Upper lobe of left lung (tissue), 6 donors: ENCODE results near the gene COBLL1. TPM values are rescaled to one million over a fixed set of nuclear protein-coding genes. Genes with fewer than 3 reads are reported as not detected.
A peak's percentile ranks its signal among the peaks of the same experiment; 100 is the strongest.

Experiments
- ATAC-seq, 2 donors: fragments of 200-7000 bp; cut with Tn5 transposase; one replicate each; pipeline ENCODE4 v1.9.1; 2022; ENCODE audit warnings: mild to moderate bottlenecking in 2 of 2, moderate library complexity in 2 of 2; ENCODE audit not compliant: low FRiP score in 2 of 2
- DNase-seq, 2 donors: peaks; one replicate each; pipeline ENCODE4 v3.0.0-alpha.2; 2019 to 2020
- H3K27ac ChIP-seq, 4 donors: fragments of 200-600 bp; sonication (generic); one replicate each; pipeline ENCODE4 v1.5.1; 2016 to 2019
- H3K27me3 ChIP-seq, 4 donors: fragments of 200-600 bp; sonication (generic); one replicate each; pipeline ENCODE4 v1.5.1; 2017 to 2019
- H3K36me3 ChIP-seq, 4 donors: fragments of 200-600 bp; sonication (generic); one replicate each; pipeline ENCODE4 v1.5.1; 2016 to 2019
- H3K4me1 ChIP-seq, 4 donors: fragments of 200-600 bp; sonication (generic); one replicate each; pipeline ENCODE4 v1.5.1; 2018 to 2019
- H3K4me3 ChIP-seq, 4 donors: fragments of 200-600 bp; sonication (generic); one replicate each; pipeline ENCODE4 v1.5.1; 2017 to 2019; ENCODE audit warnings: mild to moderate bottlenecking in 2 of 4, moderate library complexity in 1 of 4
- H3K9me3 ChIP-seq, 4 donors: fragments of 200-600 bp; sonication (generic); one replicate each; pipeline ENCODE4 v1.5.1; 2018 to 2019
- EP300 ChIP-seq, 4 donors: sonication (generic); formaldehyde crosslinking; IDR thresholded peaks; one replicate each; pipeline ENCODE4 v1.5.1; 2017; ENCODE audit warnings: antibody characterized with exemption in 4 of 4, control low read depth in 2 of 4
- POLR2A ChIP-seq, 4 donors: fragments of 450-650 bp; IDR thresholded peaks; one replicate each; pipeline ENCODE4 v1.5.1; 2016 to 2017; ENCODE audit warnings: antibody characterized with exemption in 4 of 4, mild to moderate bottlenecking in 2 of 4
- POLR2AphosphoS5 ChIP-seq, 2 donors: sonication (generic); formaldehyde crosslinking; IDR thresholded peaks; one replicate each; pipeline ENCODE4 v1.5.1; 2017; ENCODE audit warnings: antibody characterized with exemption in 2 of 2
- WGBS, 2 donors: methylation state at CpG; one replicate each; pipeline ENCODE4 v1.1.5; 2017 to 2018; 5-methylcytosine and 5-hydroxymethylcytosine counted together
- total RNA-seq, 6 donors: library from RNA; depleted of rRNA in 4 of 6; stranded (reverse); fragments of >200 nt in 4 of 6; gene quantifications; one replicate each; pipeline versions ENCODE4 v1.1.0 to v1.2.1, GENCODE V29; 2016 to 2021
- TF ChIP-seq, protein P1 (sequence below), 6 experiments: fragments of 450-650 bp in 4 of 6; fragments of 200-600 bp in 2 of 6; sonication (generic) in 2 of 6; IDR thresholded peaks; one replicate each; pipeline ENCODE4 v1.5.1; 2016 to 2019; ENCODE audit warnings: antibody characterized with exemption in 6 of 6
- donor health status: DM: no; HTN: no; CAD: no; lungs with moderate emphysema.
- donor health status: DM: no; HTN: yes; CAD: no; lungs with severe emphysema.

The COBLL1 gene
- total RNA-seq, 6 donors from 2014 or later, result 64.3 to 128 (median 90.1) TPM

- no peak for ATAC-seq
- 93 to 95% methylated on average over 5 of the region's 5 CpGs for WGBS, 2 donors
- H3K36me3 ChIP-seq, result no peaks in the 10 kb centered on the region
Measured at GRCh38 chr2:164789968-164790367, 51.7 kb downstream of the COBLL1 start.

GRCh38 chr2:164786787-164787186 lies 54.8 kb downstream of the COBLL1 start:
- WGBS, 2 donors, result 92 to 96% methylated on average over 2 of the region's 2 CpGs
- H3K36me3 ChIP-seq, result no peaks in the 10 kb centered on the region
- TF ChIP-seq, protein P1, sequence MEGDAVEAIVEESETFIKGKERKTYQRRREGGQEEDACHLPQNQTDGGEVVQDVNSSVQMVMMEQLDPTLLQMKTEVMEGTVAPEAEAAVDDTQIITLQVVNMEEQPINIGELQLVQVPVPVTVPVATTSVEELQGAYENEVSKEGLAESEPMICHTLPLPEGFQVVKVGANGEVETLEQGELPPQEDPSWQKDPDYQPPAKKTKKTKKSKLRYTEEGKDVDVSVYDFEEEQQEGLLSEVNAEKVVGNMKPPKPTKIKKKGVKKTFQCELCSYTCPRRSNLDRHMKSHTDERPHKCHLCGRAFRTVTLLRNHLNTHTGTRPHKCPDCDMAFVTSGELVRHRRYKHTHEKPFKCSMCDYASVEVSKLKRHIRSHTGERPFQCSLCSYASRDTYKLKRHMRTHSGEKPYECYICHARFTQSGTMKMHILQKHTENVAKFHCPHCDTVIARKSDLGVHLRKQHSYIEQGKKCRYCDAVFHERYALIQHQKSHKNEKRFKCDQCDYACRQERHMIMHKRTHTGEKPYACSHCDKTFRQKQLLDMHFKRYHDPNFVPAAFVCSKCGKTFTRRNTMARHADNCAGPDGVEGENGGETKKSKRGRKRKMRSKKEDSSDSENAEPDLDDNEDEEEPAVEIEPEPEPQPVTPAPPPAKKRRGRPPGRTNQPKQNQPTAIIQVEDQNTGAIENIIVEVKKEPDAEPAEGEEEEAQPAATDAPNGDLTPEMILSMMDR (IDR thresholded peaks at IDR 0.05), result no peak
- TF ChIP-seq POLR2A (IDR thresholded peaks at IDR 0.05), result no peak
- no peak for TF ChIP-seq EP300 (IDR thresholded peaks at IDR 0.05)
- no peak for TF ChIP-seq POLR2AphosphoS5 (IDR thresholded peaks at IDR 0.05)

More at GRCh38 chr2:164789968-164790367, 51.7 kb downstream of the COBLL1 start:
- H3K4me1 ChIP-seq, result peaks cover 13 to 23% (median 17%) of the 10 kb centered on the region in 4 donors
- H3K27me3 ChIP-seq, result no peaks in the 10 kb centered on the region
- DNase-seq, result no peak
- H3K4me3 ChIP-seq, result no peak overlapping the region
- H3K27ac ChIP-seq, result no peak overlapping the region
- no peak for TF ChIP-seq POLR2AphosphoS5 (IDR thresholded peaks at IDR 0.05)
- no peak for TF ChIP-seq EP300 (IDR thresholded peaks at IDR 0.05)
- TF ChIP-seq, protein P1 (IDR thresholded peaks at IDR 0.05), result no peak
- no peak for TF ChIP-seq POLR2A (IDR thresholded peaks at IDR 0.05)
- no peaks in the 10 kb centered on the region for H3K9me3 ChIP-seq

DNA sequence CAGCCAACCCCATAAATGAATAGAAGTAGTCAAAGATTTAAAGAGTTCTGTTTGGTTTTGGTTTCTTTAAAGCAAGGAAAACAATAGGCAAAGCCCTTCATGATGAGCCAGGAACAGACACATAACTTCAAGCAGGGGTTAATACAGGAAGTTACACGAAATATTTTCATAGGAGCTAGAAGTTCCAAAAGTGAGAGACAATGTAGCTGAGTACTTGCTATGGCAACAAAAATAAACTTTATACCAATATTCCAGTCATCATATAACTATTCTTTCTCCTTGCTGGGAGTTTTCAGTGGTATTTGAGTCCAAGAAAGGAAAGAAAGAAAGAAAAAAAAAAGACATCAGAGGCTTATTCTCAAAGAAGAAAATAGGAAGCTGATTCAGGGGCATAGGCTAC lies 56.2 kb downstream of the COBLL1 start:
- Histone ChIP-seq H3K4me3 (no peak overlapping the region), H3K4me1 (peaks cover 31 to 43% (median 37%) of the 10 kb centered on the region in 4 donors), H3K27me3 (no peaks in the 10 kb centered on the region), H3K36me3 (no peaks in the 10 kb centered on the region), H3K27ac (peak overlapping the region; percentile 47 to 86 (median 74)), H3K9me3 (no peaks in the 10 kb centered on the region)
- TF ChIP-seq EP300 (IDR thresholded peaks at IDR 0.05) (no peak), POLR2A (IDR thresholded peaks at IDR 0.05) (no peak), POLR2AphosphoS5 (IDR thresholded peaks at IDR 0.05) (no peak)
- TF ChIP-seq, protein P1 (IDR thresholded peaks at IDR 0.05), result no peak
- 0 to 2% methylated on average over 1 of the region's 1 CpG for WGBS, 2 donors
- DNase-seq (no peak), ATAC-seq (peak in 1 of 2 donors; percentile 53)

More at GRCh38 chr2:164786787-164787186, 54.8 kb downstream of the COBLL1 start:
- Histone ChIP-seq H3K27me3 (no peaks in the 10 kb centered on the region), H3K4me3 (no peak overlapping the region), H3K27ac (no peak overlapping the region), H3K4me1 (peaks cover 18 to 32% (median 28%) of the 10 kb centered on the region in 4 donors), H3K9me3 (no peaks in the 10 kb centered on the region)
- DNase-seq, result no peak
- ATAC-seq, result no peak

- ATAC-seq (peak in 1 of 2 donors; percentile 79), DNase-seq (no peak)
- no peak for TF ChIP-seq POLR2A (IDR thresholded peaks at IDR 0.05)
- peak in 1 of 2 donors; percentile 52 for TF ChIP-seq POLR2AphosphoS5 (IDR thresholded peaks at IDR 0.05)
- Histone ChIP-seq H3K4me1 (peaks cover 31 to 47% (median 39%) of the 10 kb centered on the region in 4 donors), H3K27me3 (no peaks in the 10 kb centered on the region), H3K4me3 (no peak overlapping the region), H3K27ac (peak overlapping the region; percentile 47 to 86 (median 74)), H3K36me3 (no peaks in the 10 kb centered on the region), H3K9me3 (no peaks in the 10 kb centered on the region)
- WGBS, 2 donors, result 58 to 76% methylated on average over 2 of the region's 2 CpGs
Measured at GRCh38 chr2:164784376-164784775, 57.2 kb downstream of the COBLL1 start.

DNA sequence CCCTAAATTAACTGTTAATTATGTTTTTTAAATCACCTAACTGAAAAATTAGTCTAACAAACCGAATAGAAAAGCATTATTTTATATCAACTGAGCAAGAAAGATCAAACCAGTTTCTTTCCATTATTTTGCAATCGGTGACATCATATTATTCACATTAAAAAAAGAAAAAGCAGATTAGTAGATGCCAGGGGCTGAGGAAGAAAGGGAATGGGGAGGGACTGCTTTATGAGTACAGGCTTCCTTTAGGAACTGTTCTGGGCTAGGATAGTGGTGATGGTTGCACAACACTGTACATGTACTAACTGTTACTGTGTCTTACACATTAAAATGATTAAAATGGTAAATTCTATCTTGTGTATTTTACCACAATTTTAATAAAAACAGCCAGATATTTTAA lies 59.3 kb downstream of the COBLL1 start:
- ATAC-seq (peak in 1 of 2 donors; percentile 89), DNase-seq (no peak)
- Histone ChIP-seq H3K4me3 (no peak overlapping the region), H3K27me3 (no peaks in the 10 kb centered on the region), H3K27ac (peak overlapping the region in 2 of 4 donors; percentile 4 to 63), H3K9me3 (no peaks in the 10 kb centered on the region), H3K4me1 (peaks cover 31 to 48% (median 40%) of the 10 kb centered on the region in 4 donors), H3K36me3 (no peaks in the 10 kb centered on the region)
- no peak for TF ChIP-seq POLR2AphosphoS5 (IDR thresholded peaks at IDR 0.05)
- no peak for TF ChIP-seq POLR2A (IDR thresholded peaks at IDR 0.05)
- TF ChIP-seq EP300 (IDR thresholded peaks at IDR 0.05), result no peak
- TF ChIP-seq, protein P1 (IDR thresholded peaks at IDR 0.05), result no peak
- WGBS, 2 donors, result 78 to 85% methylated on average over 2 of the region's 2 CpGs
